ENCODE results near the gene COQ8A.

COQ8A gene

DNA sequence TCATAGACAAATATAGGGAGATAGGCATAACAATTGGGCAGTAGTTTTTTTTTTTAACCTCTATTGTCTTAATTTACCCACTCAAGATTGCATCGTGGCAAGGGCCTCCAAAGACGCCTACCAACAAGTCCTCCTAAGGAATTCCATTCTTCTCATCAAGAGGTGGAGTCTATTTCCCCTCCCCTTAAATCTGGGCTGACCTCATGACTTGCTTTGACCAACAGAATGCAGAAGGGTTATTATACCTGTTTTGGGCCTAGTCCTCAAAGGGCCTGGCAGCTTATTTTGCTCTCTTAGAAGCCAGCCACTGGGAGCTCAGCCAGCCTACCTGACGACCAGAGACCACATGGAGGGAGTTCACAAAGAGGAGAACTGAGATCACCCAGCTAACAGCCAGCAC is 92.3 kb downstream of the COQ8A start:
- no peak for DNase-seq (ENCODE audit: low read depth)

DNA sequence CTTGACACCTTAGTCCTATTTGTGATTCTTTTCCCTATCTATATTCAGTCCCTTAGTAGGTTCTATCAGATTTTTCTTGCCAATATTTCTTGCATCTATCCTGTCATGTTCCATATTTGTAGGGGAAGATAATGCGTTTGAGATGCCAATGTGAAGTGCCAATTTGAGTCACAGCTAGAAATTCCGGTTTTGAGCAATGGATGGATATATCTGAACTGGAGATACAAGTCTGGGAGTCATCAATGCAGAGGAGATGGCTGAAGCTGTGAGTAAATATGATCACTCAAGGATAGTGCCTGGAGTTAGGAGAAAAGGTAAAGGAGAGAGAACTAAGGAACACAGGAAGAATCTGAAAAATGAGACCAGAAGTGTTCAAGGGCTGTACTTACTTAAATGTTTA is 93.8 kb downstream of the COQ8A start:
- DNase-seq (ENCODE audit: low read depth), result no peak

DNA sequence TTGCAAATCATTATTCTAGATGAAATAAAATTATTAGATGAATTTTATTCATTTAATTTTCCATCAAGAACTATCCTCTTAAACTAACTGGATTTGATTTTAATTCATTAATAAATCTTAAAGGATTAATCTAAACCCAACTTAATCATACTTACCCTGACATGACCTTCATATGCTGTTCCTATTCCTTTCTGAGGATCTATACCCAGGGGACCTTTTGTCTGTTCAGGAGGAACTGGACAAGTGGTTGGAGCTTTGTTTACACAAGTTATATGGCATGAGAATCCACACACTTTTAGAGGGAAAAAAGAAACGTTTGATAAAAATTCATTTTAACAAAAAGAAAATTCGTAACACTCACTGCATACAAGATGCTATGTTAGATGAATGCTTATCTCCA is 95.2 kb downstream of the COQ8A start:
- no peak for DNase-seq (ENCODE audit: low read depth)

DNA sequence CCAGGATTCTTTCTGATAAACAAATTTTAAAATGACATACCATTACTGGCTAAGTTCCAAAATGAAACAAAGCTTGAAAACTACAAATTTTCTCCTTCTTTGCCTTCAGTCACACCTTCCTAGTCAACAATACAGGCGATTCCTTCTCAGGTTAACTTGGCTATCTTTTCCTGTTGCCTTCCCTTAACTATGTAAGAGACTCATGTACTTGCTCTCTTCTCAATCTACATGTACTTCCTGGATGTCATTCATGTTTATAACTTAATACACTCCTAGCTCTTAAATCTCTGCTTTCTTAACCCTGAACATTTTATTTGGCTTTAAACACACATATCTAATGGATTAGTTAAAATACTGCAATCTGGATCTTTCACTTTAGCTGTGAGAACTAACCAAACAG is 97.0 kb downstream of the COQ8A start:
- DNase-seq (ENCODE audit: low read depth), result no peak
